ENCODE measurements around the gene MFSD1. TPM values are rescaled to one million over a fixed set of nuclear protein-coding genes. Genes with fewer than 3 reads are reported as not detected.

MFSD1 gene
- total and polyA plus RNA-seq, 2 of the 13 experiments (the other 11 are each of a cell fraction or from before 2014, with no cell fraction given): 17.3 to 37.9 TPM

DNA sequence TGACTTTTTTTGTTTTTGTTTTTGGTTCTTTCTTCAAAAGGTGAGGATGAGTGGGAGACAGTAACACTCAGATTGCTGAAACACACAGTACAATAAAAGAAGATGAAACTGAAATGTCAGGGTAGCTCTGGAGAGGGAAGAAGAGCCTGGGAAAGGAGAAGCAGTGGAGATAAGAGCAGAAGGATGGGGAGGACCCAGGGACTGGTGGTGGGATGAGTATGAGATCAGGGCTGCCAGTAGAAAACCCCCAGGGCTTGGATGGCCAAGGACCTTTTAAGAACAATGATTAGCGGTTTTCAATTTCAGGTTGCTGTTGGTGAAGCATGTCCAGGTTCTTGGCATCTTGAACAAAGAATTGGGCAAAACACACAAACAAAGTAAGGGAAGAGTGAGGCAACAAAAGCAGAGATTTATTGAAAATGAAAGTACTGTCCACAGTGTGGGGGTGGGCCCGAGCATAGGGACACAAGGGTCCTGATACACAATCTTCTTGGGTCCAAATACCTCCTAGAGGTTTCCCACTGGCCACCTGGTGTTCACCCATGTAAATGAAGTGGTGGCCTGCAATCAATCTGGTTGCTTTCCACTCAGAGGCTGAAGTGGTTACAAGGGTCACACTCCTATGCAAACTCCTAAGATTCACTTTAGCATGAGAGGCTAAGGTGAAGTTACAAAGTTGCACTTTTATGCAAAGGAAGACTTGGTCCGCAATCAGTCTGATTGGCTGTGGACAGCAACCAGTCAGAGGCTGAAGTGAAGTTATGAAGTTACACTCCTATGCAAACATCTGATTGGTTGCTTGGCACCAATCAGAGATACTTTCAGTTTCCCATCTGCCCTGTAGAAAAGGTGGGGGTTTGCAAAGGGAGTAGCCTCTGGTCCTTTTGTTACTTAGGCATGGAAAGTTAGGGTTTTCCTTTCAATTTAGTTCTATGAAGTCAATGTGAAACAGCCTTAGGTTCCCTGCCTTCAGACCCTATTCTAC is 26.1 kb upstream of the MFSD1 start:
- WGBS (ENCODE audit: low lambda C conversion rate): 40% methylated on average over 3 of the region's 3 CpGs
- ChIA-PET POLR2A (no interaction called here), CTCF (ENCODE audit: low intra/inter-chr PET ratio, low total read pairs) (no interaction called here)
- peaks cover 34% of the 10 kb centered on the region for H3K4me1 ChIP-seq (ENCODE audit: insufficient read depth, low read length)
- no peak overlapping the region for H2AFZ ChIP-seq (ENCODE audit: low read length)
- TF ChIP-seq NFYB (CRISPR knock-in tag; IDR thresholded peaks at IDR 0.05): peak; percentile 49
- TF ChIP-seq KLF11 (CRISPR knock-in tag; IDR thresholded peaks at IDR 0.05): no peak
- TF ChIP-seq MAFG (CRISPR knock-in tag; IDR thresholded peaks at IDR 0.05): no peak
- peak; percentile 67 for TF ChIP-seq NFYC (CRISPR knock-in tag; IDR thresholded peaks at IDR 0.05)
- ATAC-seq (peak; percentile 79), FAIRE-seq (peak; percentile 61), DNase-seq (ENCODE audit: low spot score) (peak; percentile 28)
- H3K4me2 ChIP-seq (ENCODE audit: low read depth, low read length): peak overlapping the region; percentile 31
- H3K4me3 ChIP-seq (replicated peaks in 1 of 3; ENCODE audit: insufficient read depth in 1 of 3, low read depth in 2 of 3, low read length in 3 of 3): peak overlapping the region in 1 of 3 experiments; percentile 13; a peak in 1 of 6 replicates
- no peak overlapping the region for H3K9ac ChIP-seq (ENCODE audit: insufficient read depth, low read depth, low read length)
- no peaks in the 10 kb centered on the region for H3K27me3 ChIP-seq (ENCODE audit: control insufficient read depth in 1 of 2, insufficient read depth in 2 of 2, low read length in 2 of 2)
- no peaks in the 10 kb centered on the region for H3K36me3 ChIP-seq (replicated peaks in 1 of 2; ENCODE audit: control insufficient read depth in 1 of 2, insufficient read depth in 2 of 2, low read length in 2 of 2)
- no TSS peak for BruUV-seq (replicated peaks)
- H4K20me1 ChIP-seq (ENCODE audit: insufficient read depth, low read length): no peaks in the 10 kb centered on the region
- H3K27ac ChIP-seq (ENCODE audit: extremely low read length, insufficient read depth, low read length): no peak overlapping the region
- H3K9me3 ChIP-seq (ENCODE audit: low read length): no peaks in the 10 kb centered on the region
- intact Hi-C loops (cut with micrococcal nuclease; ENCODE audit: unreplicated experiment) (no loop called here), in situ Hi-C loops (cut with HindIII; ENCODE audit: extremely low pct_ligation_motif_present, low pct_unique_long_range_greater_than_20kb) (loop anchor here (25.0 kb wide), 1 partner anchor 238 kb away; no protein-coding TSS in a partner anchor)
- no peaks in the 10 kb centered on the region for H3K79me2 ChIP-seq (ENCODE audit: insufficient read depth, low read length)

- H3K4me1 ChIP-seq (ENCODE audit: insufficient read depth, low read length): peaks cover 26% of the 10 kb centered on the region
- intact Hi-C loops (cut with micrococcal nuclease; ENCODE audit: unreplicated experiment) (no loop called here), in situ Hi-C loops (cut with HindIII; ENCODE audit: extremely low pct_ligation_motif_present, low pct_unique_long_range_greater_than_20kb) (loop anchor here (25.0 kb wide), 1 partner anchor 239 kb away; no protein-coding TSS in a partner anchor)
- no peak overlapping the region for H2AFZ ChIP-seq (ENCODE audit: low read length)
- BruUV-seq (replicated peaks): no TSS peak
- H3K9ac ChIP-seq (ENCODE audit: insufficient read depth, low read depth, low read length): no peak overlapping the region
- ATAC-seq (no peak; the same call in 2 of the 3 replicates), DNase-seq (ENCODE audit: low spot score) (no peak), FAIRE-seq (no peak)
- H3K27ac ChIP-seq (ENCODE audit: extremely low read length, insufficient read depth, low read length): no peak overlapping the region
- H3K9me3 ChIP-seq (ENCODE audit: low read length): no peaks in the 10 kb centered on the region
- 80% methylated on average over 7 of the region's 7 CpGs for WGBS (ENCODE audit: low lambda C conversion rate)
- no peaks in the 10 kb centered on the region for H3K27me3 ChIP-seq (ENCODE audit: control insufficient read depth in 1 of 2, insufficient read depth in 2 of 2, low read length in 2 of 2)
- CTCF ChIA-PET (ENCODE audit: low intra/inter-chr PET ratio, low total read pairs): no interaction called here
- no peaks in the 10 kb centered on the region for H4K20me1 ChIP-seq (ENCODE audit: insufficient read depth, low read length)
- peak overlapping the region in 1 of 3 experiments; percentile 13; a peak in 1 of 6 replicates for H3K4me3 ChIP-seq (replicated peaks in 1 of 3; ENCODE audit: insufficient read depth in 1 of 3, low read depth in 2 of 3, low read length in 3 of 3)
- POLR2A ChIA-PET: interaction anchor here (1.8 kb wide), 1 partner anchor 8 kb away, joined by 6 read pairs; no protein-coding TSS in a partner anchor
- no peaks in the 10 kb centered on the region for H3K79me2 ChIP-seq (ENCODE audit: insufficient read depth, low read length)
- H3K4me2 ChIP-seq (ENCODE audit: low read depth, low read length): 0 out of 2 replicates have a peak overlapping the region, but pooled peaks have one; percentile 31
- H3K36me3 ChIP-seq (replicated peaks in 1 of 2; ENCODE audit: control insufficient read depth in 1 of 2, insufficient read depth in 2 of 2, low read length in 2 of 2): no peaks in the 10 kb centered on the region
- TF ChIP-seq ATF2 (CRISPR knock-in tag; IDR thresholded peaks at IDR 0.05) (no peak), ZNF776 (CRISPR knock-in tag; IDR thresholded peaks at IDR 0.05) (no peak), ZNF318 (CRISPR knock-in tag; IDR thresholded peaks at IDR 0.05) (no peak)
Observed at GRCh38 chr3:158776531-158776930, 25.3 kb upstream of the MFSD1 start.

All from HepG2 (cell line).